H1 (cell line): ENCODE results near the gene HAO2. TPM values are rescaled to one million over a fixed set of nuclear protein-coding genes. Genes with fewer than 3 reads are reported as not detected.

Source experiments
- CHD2 ChIP-seq: IDR thresholded peaks from 2 replicates; pipeline ENCODE4 v1.6.1; 2012; ENCODE audit warnings: low read length, improper control_type of control experiment
- EP300 ChIP-seq, 2 experiments: IDR thresholded peaks; 1 replicate in 1 of 2; 2 replicates in 1 of 2; pipeline ENCODE4 v1.6.1; 2011 to 2012; ENCODE audit warnings: low read depth in 2 of 2, low read length in 2 of 2, mild to moderate bottlenecking in 2 of 2, borderline replicate concordance in 1 of 2, inconsistent platforms in 1 of 2, moderate library complexity in 1 of 2
- NANOG ChIP-seq: IDR thresholded peaks from 2 replicates; pipeline ENCODE4 v1.6.1; 2011; ENCODE audit warnings: low read length, low read depth, mild to moderate bottlenecking, inconsistent platforms; ENCODE audit not compliant: insufficient read depth, poor library complexity, severe bottlenecking
- RBBP5 ChIP-seq: IDR thresholded peaks from 2 replicates; pipeline ENCODE4 v1.7.1; 2012; ENCODE audit warnings: low read depth, mild to moderate bottlenecking, inconsistent platforms, low read length, moderate library complexity, borderline replicate concordance
- RXRA ChIP-seq: IDR thresholded peaks from 2 replicates; pipeline ENCODE4 v1.6.1; 2011; ENCODE audit warnings: low read depth, mild to moderate bottlenecking, low read length, moderate library complexity; ENCODE audit not compliant: insufficient read depth
- SP1 ChIP-seq: IDR thresholded peaks from 2 replicates; pipeline ENCODE4 v1.6.1; 2011; ENCODE audit warnings: low read depth, low read length
- TCF12 ChIP-seq: IDR thresholded peaks from 2 replicates; pipeline ENCODE4 v1.6.1; 2011; ENCODE audit warnings: low read depth, mild to moderate bottlenecking, low read length
- YY1 ChIP-seq: IDR thresholded peaks from 2 replicates; pipeline ENCODE4 v1.6.1; 2011; ENCODE audit warnings: low read depth, mild to moderate bottlenecking, low read length
- polyA plus RNA-seq, 7 experiments: library from polyadenylated mRNA; depleted of rRNA in 3 of 7; stranded (reverse) in 5 of 7; unstranded in 2 of 7; fragments of >200 nt in 5 of 7; fragments of 200-250 nt in 2 of 7; gene quantifications; 1 replicate in 5 of 7; 2 replicates in 1 of 7; 4 replicates in 1 of 7; pipeline versions ENCODE4 v1.2.1 to v1.2.3, GENCODE V29; 2011 to 2013; ENCODE audit warnings: missing spikeins in 2 of 7, mixed read lengths in 2 of 7
- total RNA-seq: library from RNA; stranded (reverse); fragmentation: NEBNext Ultra II Directional; extraction: Animal tissue kit (Norgen Biotek cat#: 25700); gene quantifications from 2 replicates; pipeline ENCODE4 v1.2.1, GENCODE V29; 2021
- TF ChIP-seq, protein P1 (sequence below): IDR thresholded peaks from 2 replicates; pipeline ENCODE4 v1.6.1; 2012; ENCODE audit warnings: low read length, inconsistent platforms

HAO2 gene
- total and polyA plus RNA-seq, 2 of the 8 experiments (the other 6 are each of a cell fraction or from before 2014, with no cell fraction given): not detected

DNA sequence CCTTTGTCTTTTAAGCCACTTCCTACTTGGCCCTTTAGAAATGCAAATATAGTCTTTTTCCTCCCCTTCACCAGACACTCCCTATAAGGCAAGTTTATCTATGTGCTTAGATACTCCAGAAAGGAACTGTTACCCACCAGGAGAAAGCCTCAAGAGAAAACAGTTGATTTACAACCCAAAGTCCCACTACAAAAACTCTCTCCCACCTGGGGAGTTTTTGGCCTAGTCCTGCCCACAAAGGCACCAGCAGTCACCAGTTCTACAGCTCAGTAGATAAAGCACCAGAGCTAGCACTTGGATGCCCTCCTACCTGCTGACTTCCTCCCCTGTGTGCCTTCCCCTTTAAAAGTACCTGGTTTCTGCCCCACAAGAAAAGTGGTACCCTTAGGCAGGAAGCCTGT, 27.7 kb upstream of the HAO2 start (continued):
- TF ChIP-seq CHD2: 0 out of 2 replicates have a peak, but pooled peaks have one; percentile 12
- no peak for TF ChIP-seq SP1
- TF ChIP-seq RXRA: no peak
- peak in 1 of 2 experiments; percentile 37; a peak in 1 of 3 replicates for TF ChIP-seq EP300 (IDR thresholded peaks at IDR 0.05; ENCODE audit: borderline replicate concordance in 1 of 2, low read depth in 2 of 2, low read length in 2 of 2)
- 0 out of 2 replicates have a peak, but pooled peaks have one; percentile 26 for TF ChIP-seq YY1
- no peak for TF ChIP-seq NANOG
- TF ChIP-seq, protein P1, sequence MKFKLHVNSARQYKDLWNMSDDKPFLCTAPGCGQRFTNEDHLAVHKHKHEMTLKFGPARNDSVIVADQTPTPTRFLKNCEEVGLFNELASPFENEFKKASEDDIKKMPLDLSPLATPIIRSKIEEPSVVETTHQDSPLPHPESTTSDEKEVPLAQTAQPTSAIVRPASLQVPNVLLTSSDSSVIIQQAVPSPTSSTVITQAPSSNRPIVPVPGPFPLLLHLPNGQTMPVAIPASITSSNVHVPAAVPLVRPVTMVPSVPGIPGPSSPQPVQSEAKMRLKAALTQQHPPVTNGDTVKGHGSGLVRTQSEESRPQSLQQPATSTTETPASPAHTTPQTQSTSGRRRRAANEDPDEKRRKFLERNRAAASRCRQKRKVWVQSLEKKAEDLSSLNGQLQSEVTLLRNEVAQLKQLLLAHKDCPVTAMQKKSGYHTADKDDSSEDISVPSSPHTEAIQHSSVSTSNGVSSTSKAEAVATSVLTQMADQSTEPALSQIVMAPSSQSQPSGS: no peak
- TF ChIP-seq RBBP5: no peak
- no peak for TF ChIP-seq TCF12
